NK-92 (cell line): ENCODE data around the gene ABR.

Experiments used
- DNase-seq: peaks from one replicate; lab custom pipeline; 2025; ENCODE audit not compliant: unreplicated experiment; lab: John Stamatoyannopoulos, UW

ABR gene

DNA sequence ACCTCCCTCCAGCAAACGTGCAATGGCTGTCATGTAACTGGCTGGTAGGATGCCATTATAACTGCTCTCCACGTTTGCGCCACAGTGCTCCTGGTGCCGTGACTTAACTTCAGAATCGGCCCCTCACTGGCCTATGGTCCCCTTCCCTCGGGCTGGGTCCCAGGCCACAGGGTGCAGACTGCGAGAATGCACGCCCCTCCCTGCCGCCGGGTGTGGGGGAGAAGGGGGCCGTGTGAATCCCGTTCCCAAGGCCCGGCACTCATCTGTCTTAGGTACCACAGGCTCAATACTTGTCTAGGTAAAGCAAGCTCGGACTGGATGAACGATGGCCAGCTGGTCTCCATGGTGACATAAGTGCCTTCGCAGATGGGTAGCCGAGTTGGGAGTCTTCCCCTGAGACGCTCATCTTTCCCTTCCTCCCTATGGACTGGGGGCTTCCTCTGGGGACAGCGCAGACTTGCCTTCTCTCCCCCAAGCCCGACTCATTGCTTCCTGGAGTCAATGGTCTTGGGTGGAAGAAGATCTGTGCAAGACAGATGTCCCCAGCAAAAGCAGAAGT lies 145.1 kb downstream of the ABR start:
- DNase-seq: no peak

DNA sequence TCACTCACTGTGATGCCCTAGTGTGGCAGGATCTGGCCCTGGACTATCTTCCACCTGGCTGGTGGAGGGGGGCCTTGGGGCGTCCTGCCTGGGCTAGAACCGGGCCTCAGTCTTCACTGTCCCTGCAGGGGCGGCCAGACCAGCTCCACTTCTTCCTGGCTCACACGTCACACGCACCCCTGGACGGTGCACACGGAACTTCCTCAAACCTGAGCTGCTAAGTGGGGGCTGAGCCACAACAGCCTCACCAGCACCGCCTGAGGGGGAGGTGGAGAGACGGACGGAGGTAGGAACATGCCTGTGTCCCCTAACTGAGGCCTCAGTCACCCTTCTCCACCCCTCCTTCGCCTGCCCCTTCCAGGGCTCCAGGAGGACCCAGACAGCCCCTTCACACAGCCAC lies 146.3 kb downstream of the ABR start:
- no peak for DNase-seq

DNA sequence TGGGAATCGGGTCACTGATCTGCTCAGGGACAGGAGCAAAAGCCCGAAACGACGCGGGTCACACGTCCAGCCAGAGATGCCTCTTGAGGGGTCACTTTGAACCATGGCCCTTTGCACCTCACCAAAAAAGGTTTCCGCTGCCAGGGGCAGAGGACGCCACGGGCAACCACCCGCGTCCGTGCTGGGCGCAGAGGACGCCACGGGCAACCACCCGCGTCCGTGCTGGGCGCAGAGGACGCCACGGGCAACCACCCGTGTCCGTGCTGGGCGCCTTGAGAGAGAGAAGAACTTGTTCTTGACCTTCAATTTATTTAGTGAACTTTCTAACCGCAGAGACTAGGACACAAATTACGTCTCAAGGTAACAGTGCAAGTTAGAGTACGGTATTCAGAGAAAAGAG lies 147.4 kb downstream of the ABR start:
- no peak for DNase-seq

DNA sequence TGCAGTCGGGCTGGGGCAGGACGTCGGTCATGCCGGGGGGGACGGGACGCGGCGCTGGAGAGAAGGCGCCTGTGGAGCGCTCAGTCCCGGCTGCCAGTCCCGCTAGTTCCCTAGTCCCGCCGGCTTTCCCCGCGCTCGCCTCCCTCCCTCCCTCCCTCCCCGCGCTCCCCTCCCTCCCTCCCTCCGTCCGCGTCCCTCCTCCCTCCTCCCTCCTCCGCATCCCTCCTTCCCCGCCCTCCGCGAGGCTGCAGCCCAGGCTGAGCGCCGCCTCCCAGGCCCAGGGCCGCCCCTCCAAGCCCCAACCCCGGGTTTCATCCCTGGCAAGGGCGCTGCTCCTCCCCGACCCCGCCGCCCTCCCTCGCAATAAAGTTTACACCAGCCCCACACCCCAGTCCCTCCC lies 148.1 kb downstream of the ABR start:
- DNase-seq: no peak

DNA sequence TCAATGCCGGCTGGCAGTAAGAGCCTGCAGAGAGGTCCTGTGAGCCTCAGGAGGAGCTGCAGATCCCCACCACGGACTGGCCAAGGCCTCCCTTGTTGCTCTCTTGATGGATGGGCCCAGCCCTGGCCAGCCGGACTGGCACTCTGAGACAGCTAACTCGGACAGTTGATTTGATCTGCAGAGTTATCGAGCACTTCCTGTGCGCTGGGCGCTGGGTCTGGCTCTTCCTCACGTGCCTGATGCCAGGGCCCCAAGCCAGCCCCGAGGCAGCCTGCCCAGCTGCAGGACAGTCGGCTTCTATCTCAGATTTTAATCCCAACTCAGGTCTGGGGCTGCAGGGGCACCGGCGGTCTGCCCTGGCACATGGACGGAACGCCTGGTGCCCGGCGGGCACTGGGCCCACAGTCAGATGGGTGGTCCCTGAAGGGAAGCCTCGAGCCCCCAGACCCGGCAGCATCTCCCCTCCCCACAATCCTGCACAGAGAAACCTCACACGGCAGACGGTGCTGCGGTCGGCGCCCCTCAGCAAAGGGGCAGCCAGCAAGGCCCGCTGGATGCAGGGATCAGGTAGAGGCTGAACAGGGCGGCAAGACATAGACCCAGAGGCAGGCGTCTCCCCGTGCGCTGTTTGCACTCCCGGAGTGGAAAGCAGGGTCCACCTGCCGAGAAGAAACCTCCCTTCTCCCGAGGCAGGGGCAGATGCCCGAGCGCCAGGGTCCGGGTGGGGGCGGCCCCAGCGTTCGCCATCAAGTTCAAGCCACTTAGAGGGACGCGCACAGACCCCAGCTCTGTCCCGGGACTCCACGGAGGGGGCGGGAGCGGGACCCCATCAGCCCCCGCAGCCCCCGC lies 148.9 kb downstream of the ABR start:
- DNase-seq: no peak

DNA sequence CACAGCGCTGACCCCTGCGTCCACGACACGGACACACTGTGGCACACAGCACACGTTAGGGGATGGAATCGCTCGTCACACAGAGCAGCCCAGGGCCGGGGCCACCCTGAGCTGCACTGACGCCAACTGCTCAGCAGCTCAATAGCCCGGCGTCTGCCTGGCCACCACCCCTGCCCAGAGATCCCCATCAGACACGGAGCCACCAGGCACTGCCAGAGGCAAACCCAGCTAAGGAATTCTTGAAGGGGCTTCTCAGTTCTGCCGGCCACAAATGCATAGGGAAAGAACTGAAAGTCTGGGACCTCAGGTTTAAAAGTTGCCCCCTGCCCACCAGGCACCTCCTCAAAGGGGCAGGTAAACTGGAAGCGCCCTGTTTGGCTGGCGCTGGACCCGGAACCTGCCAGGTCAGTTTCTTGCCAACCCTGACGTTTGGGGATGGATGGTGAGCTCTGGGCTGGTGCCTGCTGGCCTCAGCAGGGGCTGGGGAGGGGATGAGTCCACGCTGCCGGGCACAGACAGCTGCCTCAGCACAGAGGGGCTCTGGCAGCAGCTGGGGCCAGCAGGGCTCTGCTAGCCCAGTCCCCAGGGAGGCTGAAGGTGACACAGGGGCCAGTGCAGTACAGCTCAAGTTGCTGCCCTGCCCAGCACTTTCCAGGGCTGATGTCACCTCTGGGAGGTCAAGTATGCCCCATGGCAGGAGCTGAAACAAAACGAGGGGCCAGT lies 149.7 kb downstream of the ABR start:
- no peak for DNase-seq

DNA sequence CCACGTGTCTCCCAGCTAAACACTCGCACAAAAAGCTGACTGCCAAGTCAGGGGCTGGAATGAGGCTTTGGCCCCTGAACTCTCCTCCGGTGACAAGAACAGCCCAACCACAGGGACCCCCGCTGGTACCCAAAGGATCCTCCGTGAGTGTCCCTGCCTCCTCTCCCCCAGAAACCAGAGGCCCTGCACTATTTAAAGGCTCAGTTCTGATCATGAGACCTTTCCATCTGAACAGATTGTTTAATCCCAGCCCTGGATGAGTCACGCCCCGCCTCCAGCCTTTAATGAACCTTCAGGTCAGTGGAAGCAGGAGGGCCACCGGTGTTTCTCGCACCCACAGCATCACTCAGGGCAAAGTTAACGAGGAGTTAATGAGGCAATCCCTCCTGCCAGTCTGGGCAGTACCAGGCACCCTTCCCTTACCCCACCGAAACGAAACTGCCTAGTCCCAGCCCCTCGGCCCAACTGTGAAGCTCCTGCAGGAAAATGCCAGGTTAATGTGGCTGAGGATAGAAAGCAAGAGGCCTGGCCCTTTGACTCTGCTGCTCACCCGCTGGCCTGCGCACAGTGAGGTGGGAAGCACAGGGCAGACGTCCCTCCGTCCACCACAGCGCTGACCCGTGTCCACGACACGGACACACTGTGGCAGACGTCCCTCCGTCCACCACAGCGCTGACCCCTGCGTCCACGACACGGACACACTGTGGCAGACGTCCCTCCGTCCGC lies 150.4 kb downstream of the ABR start:
- DNase-seq: no peak

DNA sequence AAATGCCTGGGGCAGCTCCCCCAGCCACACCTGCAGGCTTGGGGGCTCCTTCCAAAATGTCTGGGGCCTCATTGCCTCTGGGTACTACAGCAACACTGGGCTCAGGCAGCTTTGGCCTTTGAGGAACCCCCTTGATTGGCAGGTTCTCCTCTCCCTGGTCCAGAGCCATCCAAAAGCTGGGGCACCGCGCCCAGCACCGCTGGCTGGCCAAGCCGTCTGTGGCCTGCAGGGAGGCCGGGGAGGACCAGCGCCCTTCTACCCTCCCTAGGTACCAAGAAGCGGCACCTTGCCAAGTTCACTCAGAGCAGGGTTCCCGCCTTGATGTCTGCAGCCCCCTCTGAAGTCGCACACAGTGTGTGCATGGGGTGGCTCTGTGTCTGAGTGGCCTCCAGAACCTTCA lies 152.7 kb downstream of the ABR start:
- DNase-seq: no peak

DNA sequence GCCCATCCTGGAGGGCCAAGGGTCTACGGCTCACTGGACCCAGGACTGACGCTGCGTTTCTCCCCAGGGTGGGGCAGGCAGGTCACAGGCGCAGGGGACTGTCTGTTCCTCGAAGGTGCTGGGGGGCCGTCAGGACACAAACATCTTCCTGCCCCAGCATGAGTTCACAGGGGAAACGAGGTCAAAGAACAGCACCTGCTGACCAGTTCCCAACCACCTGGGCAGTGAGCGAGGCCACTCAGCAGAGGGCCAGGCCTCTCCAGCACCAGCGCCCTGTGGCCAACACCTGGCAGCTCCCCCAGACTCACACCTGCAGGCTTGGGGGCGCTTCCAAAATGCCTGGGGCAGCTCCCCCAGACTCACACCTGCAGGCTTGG lies 153.2 kb downstream of the ABR start:
- no peak for DNase-seq

DNA sequence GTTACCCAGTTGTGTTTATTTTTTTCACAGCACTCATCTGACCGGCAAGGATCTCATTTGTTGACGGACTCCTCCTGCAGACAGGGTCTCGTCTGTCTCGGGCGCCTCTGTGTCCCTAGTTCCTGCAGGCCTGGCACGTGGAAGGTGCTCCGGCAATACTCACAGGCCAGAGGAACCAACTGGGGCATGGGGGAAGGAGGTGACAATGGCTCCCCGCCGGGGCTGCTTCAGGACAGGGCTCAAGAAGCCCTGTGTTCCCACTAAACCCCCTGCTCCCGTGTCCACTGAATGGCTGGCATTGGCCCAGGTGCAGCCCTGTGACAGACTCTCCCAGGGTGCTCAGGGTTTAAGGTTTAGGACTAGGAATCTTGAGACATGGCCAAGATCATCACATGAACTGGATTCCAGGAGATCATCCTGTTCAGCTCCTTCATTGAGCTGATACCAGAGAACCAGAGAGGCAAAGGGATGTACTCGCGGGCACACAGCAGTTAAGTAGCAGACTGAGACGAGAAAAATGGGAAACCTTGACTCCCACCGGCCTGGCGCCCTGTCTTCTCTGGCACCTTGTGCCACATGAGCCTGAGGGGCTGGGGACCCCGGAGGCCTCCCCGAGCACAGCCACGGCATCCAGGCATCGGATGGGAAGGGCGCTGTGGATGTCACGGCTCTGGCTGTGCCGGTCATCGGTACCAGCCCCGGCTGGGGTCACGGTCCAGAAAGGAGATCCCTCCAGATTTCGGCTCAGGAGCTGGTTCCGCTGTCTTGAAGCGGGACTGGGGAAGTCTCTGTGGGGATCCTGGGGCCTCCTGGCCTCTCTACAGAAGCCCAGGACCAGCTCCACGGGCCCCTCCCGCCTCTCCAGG lies 153.8 kb downstream of the ABR start:
- no peak for DNase-seq

DNA sequence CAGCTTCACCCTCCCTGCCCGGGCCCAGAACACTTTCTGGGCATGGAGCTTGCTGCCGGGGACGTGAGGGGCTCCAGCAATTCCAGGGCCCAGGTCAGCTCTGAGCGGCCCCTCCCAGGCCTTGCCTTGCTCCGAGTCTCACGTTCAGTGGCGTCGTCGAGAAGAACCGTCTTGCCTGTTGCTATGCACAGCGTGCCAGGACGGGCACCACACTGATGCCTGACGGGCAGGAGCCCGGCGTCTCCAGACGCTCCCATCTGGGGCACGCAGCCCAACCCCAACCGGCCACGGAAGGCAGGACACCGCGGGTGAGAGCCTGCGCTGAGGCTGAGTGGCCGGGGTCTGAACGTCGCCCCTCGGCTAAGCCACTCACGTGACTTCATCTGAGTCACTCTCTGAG lies 155.7 kb downstream of the ABR start:
- DNase-seq: no peak

DNA sequence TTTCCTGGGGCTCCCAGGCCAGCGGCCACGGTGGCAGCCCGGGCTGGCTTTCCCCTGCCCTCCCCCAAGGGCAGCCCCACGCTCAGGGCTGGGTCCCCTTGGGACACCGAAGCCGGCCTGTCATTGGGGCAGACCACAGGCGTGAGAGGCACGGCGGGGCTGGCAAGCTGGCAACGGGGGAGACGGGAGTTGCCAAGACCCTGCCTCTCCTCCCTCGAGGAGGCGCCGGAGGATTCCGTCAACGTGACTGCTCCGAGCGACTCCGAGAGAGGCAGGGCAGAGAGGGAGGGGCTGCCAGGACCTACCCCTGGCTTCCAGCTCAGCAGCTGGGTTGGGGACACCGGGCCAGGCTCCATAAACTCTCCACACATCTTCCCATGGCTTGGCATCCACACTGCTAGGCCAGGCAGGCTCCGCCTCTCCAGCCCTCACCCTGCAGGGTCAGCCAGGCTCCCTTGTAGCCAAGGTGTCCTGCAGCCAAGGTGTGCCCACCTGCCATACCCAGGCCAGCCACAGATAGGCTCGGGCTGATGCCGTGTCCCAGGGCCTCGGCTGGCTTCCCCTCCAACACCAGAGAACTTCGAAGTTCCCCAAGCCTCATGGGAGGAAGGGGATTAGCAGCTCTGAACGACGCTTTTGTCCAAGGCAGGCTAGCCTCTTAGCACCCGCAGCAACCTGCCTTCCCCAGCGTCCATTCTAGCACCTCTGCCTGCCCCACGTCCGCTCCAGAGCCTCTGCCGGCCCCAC lies 157.3 kb downstream of the ABR start:
- no peak for DNase-seq

DNA sequence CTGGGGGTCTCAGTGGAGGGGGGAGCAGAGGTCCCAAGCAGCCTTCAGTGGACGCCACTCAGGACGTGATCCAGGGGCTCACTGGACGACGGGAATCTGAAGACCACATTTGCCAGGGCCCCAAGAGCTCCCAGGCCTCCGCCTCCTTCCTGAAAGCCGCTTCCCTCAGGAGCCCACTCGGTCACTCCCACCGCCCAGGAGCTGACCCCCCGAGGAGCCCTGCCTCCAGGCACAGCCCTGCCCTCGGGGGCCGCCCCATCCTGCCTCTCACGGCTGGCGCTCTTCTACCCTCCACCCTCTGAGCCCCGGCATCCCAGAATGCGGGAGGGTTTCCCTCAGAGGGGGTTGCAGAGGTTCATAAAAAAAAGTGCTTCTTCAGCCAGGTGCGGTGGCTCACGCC lies 158.6 kb downstream of the ABR start:
- no peak for DNase-seq

DNA sequence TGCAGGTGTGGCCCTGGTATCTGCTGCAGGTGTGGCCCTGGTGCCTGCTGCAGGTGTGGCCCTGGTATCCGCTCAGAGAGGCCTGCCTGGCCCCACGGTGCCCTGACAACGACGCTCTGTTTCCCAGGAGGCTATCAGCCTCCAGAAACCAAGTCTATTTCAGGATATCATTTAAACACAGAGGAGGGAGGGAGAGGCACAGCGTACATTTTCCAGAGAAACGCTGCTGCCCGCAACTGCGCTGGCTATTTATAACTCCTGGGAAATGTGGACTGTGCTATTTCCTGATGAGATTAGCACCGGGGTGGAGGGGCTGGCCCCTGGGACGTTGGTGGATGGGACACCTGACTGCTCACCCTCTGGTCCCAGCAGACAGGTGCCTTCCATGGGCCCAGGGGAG lies 160.3 kb downstream of the ABR start:
- DNase-seq: no peak

DNA sequence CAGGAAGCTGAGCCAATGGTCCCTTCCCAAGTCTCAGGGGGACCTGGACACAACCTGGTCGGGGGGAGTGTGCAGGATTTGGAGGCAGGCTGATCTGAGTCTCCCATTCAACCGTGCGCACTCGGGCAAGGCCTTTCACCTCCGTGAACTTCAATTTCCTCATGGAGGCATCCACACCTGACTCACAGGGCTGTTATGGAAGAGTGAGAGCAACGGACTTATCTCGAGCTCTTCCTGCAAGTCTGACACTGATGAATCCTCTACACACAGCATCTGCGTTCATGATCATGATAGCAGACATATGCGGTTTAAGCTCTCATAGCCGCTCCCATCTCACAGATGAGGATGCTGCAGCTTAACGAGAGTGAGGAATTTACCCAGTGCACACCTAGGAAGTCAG lies 161.2 kb downstream of the ABR start:
- no peak for DNase-seq

DNA sequence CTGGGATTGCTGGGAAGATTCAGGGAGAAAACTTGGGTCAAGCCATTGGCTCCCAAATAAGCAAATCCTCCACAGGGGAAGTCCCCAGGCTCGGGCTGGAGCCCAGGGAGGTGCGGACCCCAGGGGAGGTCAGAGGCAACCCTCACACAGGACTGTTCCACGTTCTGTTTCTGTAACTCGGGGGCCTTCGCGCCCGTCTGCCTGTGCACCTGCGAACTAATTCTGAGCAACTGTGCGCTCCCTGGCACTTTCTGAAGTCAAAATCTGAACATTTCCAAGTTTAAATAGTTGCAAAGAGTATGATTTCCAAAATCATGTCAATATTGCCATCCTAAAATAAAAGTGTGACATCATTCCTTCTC lies 166.1 kb downstream of the ABR start:
- no peak for DNase-seq

DNA sequence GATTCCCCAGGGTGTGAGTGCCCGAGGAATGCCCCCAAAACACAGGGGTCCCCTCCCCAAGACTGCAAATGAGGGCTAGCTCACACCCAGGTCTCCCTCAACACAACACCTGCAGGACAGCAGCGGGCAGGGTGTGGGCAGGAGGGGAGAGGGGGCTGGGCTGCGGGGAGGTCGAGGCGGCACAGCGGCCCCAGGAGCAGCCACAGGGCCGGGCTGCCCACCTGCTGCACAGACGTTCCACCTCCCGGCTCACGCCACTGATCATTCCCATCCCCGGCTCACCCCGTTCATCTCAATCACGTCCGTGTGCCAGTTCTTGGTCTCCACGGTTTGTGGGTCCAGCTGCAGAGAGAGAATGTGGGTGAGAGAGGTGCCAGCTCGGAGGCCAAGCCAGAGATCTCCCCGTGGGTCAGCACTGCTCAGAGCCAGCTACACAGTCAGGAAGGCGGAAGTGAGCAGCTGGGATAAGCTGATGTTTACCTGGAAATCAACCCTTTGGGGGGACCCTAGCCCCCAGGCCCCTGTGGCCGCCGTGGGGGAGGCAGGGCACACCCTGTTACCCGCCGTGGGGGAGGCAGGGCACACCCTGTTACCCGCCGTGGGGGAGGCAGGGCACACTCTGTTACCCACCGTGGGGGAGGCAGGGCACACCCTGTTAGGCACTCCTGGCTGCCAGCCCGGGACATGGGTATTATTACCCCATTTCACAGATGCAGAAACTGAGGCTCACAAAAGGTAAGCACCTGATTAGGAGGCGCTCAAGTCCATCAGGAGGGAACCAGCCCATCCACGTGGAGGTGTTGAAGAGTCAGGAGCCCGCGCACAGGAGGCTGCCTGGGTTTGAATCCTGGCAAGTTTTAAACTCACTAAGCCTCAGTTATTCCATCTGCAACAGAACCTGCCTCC lies 166.7 kb downstream of the ABR start:
- no peak for DNase-seq

DNA sequence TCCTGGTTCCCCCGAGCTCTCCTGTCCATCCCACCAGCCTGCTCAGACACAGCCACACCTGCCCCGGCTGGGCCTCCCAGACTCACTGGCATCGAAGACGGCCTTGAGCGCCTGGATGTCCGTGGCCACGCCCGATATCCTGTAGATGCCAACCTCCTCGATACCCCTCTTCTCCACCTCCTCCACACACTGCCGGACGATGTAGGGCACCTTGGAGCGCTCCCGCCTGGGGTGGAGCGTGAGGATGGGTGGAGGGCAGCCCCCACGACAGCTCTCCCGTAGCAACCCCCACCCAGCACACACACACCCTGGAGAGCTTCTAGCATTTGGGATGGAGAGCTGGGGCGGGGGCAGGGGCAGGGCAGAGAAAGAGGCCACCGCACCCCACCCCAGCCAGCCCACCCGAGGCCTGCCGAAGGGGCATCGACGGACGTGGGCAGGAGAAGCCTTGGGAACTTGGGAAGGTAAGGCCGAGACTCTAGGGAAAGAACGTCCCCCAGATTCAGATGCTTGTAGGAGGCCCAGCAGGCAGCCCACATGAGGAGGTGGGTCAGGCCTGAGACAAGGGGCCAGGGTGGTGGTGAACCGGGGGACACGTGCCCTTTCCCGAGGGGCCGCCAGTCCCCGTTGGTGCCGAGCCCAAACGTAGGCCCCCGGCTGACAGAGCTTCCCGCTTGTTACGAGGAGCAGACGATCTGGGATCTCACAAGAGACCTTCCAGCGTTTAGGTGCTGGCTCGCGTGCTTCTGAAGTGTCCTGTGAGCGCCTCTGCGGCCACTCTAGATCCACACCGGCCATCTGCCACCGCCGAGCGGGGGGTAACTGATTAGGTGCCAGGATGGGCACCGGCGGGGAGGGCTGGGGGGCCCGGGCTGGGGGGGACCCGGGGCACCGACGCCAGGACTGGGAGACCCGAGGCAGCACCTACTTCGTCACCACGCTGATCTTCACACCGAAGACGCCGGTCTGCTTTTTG lies 167.7 kb downstream of the ABR start:
- no peak for DNase-seq
